Head of caudate nucleus (tissue), 42 donors: ENCODE results near the gene ADM2.
A peak's percentile ranks its signal among the peaks of the same experiment; 100 is the strongest.
"Not testable (repeated sequence)": the region's sequence is repeated elsewhere in the genome, so short reads cannot be mapped to it uniquely, and the experiment has no call there.

Experiments
- DNase-seq, 42 donors: peaks; one replicate each; pipeline versions ENCODE4 v3.0.0 to v3.0.0-alpha.2; 2020 to 2021; ENCODE audit warnings: mixed read lengths in 7 of 42
- intact Hi-C: fragments of 100-400 bp; cut with DNase I; formaldehyde crosslinking; loops from one replicate; pipeline ENCODE4 v1.15.0; 2022

Gene ADM2

DNA sequence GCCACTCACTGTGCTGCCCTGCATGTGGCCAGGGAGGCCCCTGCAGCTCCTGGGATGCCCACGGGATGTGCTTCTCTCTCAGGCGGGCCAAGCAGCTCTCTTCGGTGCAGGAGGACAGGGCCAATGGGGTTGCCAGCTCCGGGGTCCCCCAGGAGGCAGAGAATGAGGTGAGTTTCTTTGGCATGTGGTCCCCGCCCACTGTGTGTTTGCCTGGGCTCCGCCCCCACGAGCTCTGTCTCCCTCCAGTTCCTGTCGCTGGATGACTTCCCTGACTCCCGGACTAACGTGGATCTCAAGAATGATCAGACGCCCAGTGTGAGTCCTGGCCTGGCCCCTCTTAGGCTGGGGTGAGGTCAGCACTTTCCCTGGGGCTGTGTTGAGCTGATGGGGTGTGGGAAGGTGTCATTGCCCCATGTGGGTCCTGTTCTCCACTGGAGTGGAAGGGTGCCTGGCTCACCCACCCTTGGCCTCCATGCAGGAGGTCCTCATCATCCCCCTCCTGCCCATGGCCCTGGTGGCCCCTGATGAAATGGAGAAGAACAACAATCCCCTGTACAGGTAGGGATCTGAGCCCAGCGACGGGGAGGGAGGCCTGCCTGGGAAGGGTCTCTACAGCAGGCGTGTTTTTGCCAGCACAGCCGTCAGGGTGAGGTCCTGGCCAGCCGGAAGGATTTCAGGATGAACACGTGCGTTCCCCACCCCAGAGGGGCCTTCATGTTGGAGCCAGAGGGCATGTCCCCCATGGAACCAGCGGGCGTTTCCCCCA lies 36.3 kb downstream of the ADM2 start:
- no peak for DNase-seq
- intact Hi-C loops: no loop called here

- intact Hi-C loops: no loop called here
- DNase-seq: no peak
Measured at GRCh38 chr22:50518606-50519005, 37.3 kb downstream of the ADM2 start.

- intact Hi-C loops: no loop called here
- DNase-seq: no peak
Measured at GRCh38 chr22:50519151-50519550, 37.8 kb downstream of the ADM2 start.

- intact Hi-C loops: not testable (repeated sequence)
Measured at GRCh38 chr22:50520184-50520583, 38.8 kb downstream of the ADM2 start.

GRCh38 chr22:50520826-50521453 lies 39.6 kb downstream of the ADM2 start:
- no peak for DNase-seq
- intact Hi-C loops: no loop called here

More at GRCh38 chr22:50520184-50520583, 38.8 kb downstream of the ADM2 start:
- DNase-seq: not testable (repeated sequence)

DNA sequence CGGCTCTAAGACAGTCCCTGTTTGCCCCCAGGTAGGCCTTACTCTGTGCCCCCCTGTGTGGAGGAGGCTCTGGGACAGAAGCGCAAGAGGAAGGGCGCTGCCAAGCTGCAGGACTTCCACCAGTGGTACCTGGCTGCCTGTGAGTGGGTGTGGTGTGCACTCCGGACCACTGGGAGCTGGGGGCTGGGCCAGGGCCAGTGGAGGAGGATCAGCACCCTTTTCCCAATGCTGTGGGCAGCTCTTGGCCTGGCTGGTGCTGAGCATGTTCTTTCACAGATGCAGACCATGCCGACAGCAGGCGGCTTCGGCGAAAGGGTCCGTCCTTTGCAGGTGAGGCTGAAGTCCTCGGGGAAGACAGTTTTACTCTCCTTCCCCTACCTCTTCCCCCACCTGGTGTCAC lies 40.4 kb downstream of the ADM2 start:
- intact Hi-C loops: no loop called here
- DNase-seq: no peak

DNA sequence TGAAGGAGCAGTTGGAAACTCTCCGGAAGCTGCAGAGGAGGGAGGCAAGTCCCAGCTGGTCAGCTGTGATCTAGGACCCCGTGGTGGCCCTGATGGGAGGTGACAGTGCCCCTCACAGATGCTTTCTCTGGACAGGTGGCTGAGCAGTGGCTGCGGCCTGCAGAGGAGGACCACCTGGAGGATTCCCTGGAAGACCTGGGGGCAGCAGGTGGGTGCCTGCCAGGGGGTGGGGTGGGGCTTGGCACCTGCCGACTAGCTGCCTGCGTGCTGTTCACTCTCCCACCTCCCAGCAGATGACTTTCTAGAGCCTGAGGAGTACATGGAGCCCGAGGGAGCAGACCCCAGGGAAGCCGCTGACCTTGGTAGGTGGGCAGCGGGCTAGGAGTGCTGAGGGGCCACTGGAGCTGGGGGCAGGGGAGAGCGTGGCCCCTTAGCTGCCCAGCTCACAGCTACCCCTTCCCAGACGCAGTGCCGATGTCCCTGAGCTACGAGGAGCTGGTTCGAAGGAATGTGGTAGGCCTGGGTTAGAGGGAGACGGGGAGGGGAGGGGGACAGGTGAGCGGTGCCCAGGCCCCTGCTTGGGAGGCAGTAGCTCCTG lies 41.0 kb downstream of the ADM2 start:
- no peak for DNase-seq
- intact Hi-C loops: no loop called here

- intact Hi-C loops: no loop called here
- no peak for DNase-seq
Measured at GRCh38 chr22:50522806-50523438, 41.6 kb downstream of the ADM2 start.

DNA sequence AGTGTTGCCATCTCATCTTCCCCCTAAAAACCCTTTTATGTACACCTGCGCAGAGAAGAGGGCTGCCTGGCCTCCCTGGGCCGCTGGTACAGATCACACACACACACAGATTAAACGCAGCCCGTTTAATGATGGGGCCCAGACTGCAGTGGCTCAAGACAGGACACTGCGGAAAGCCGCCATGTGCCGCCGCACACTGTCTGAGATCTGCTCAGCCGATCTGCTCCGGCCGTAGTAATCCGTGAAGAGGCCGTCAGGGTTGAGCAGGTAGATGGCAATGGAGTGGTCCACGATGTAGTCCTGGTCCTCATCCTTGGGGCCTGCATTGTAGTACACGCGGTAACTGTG lies 42.1 kb downstream of the ADM2 start:
- DNase-seq: no peak
- intact Hi-C loops: no loop called here

DNA sequence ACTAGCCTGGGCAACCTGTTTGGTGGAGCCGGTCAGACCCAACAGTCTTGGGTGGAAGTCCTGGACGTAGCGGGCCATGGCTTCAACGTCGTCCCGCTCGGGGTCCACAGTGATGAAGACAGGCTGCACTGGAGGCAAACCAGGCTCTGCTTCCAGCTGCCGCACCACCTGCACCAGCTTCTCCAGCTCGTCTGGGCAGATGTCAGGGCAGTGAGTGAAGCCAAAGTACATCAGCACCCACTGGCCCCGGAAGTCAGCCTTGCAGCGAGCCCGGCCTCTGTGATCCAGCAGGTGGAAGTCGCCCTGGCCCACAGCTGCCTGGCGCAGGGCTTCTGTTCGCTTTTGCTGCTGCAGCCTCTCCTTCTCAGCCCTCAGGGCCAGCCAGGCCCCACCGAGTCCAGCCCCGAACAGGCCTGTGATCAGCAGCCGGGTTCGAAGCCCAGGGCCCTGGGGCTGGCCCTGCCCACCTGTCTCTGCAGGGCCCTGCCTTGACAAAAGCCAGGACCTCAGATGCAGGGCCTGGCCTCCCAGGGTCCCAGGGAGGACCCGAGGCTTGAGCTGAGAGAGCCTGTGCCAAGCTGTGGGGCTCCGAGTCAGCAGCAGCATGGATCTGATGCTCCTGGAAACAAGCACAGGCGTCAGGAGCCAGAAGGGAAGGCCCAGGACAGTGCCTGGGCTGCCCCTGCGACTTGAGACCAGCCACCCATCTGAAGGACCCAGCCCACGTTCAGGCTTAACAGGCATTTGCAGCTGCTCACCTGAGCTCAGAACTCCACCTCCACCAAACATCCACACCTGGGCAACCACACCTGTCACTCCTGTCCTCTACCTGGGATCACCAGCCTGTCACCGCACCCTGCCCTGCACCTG lies 42.7 kb downstream of the ADM2 start:
- intact Hi-C loops: loop anchor here (2.0 kb wide), 1 partner anchor 15 kb away; the partner anchor contains the start of gene NCAPH2
- no peak for DNase-seq

DNA sequence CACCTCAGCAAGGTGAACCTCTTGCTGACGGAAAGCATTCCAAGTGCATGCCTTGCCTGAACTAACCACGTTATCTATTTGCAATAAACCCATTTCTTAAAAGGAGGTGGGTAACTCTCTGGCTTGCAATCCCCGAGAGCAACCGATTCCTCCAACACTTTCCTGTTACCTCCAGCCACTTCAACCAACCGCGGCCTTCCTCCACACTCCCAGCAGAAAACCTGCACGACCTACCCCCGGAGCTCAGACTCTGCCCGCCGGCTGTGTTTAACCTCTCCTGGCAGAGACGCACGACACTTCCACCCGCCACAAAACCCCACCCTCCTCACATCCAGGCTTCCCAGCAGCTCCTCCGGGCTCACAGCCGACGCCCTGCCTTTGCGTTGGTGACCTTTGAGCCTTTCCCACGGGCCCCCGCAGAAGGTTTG lies 43.3 kb downstream of the ADM2 start:
- intact Hi-C loops: loop anchor here (2.0 to 5.0 kb wide), 2 partner anchors 16 to 58 kb away; partner anchors contain the start of genes CHKB and NCAPH2

DNA sequence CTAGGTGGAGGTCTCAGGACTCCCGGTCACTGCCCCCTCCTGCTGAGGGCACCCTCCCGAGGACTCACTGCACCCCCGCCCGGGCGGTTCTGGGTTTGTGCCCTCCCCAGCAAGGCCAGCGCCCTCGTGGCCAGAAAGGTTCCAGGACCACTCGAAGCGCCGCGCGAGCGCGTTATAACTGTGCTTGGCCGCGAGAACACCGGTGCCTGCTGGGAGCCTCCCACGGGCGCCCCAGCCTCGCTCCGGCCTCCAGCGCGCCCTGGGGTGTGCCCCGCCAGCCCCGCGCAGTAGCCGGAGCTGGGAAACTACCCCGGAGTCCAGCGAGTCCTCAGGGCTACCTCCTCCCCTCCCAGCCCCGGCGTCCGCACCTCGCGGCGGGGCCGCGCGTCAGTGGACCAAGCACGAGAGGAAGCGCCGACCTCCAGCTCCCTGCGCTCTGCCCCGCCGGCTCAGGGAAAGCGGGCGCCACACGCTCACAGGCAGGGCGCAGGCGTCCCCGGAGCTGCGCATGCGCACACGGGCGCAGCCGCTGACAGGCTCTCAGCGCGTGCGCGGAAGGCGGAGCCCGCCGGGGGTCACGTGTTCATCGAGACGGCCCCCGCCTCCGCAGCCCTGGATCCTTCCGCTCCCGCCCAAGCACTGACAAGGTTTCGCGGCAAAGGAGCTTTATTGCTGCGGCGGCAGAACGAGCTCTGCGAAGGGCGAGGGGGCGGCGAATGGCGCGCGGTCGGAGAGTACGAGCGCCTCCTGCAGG lies 43.9 kb downstream of the ADM2 start, which contains the start of gene SCO2:
Gene SCO2 (minus strand): TSS at position 495 of the 754 bp plus-strand sequence. CDS start 1,187 bp downstream, outside the sequence.
- DNase-seq: peak; percentile 84 to 98 (median 95)
- intact Hi-C loops: loop anchor here (2.0 to 5.0 kb wide), 2 partner anchors 16 to 57 kb away; partner anchors contain the start of genes CHKB and NCAPH2

More for the DNA sequence above, 43.3 kb downstream of the ADM2 start:
- DNase-seq: peak in 10 of 42 donors; percentile 37 to 66 (median 50)

DNA sequence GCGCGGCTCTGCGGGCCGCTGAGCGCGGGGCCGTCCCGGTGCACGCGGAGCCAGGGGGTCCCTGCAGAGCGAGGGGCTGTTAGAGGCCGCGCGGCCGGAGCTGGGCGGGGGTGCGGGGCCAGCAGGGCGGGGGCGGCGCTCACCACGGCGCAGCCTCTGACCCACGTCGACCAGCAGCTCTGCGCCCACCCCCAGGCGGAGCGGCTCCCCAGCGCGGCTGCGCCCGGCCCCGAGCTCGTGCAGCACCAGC lies 44.4 kb downstream of the ADM2 start:
- intact Hi-C loops: loop anchor here (2.0 to 5.0 kb wide), 2 partner anchors 17 to 57 kb away; partner anchors contain the start of genes CHKB and NCAPH2
- DNase-seq: peak in 4 of 42 donors; percentile 57 to 78 (median 71)

- peak in 37 of 42 donors; percentile 54 to 83 (median 70) for DNase-seq
- intact Hi-C loops: loop anchor here (5.0 kb wide), 1 partner anchor 56 kb away; the partner anchor contains the start of gene CHKB
Measured at GRCh38 chr22:50526108-50526833, 44.9 kb downstream of the ADM2 start.

DNA sequence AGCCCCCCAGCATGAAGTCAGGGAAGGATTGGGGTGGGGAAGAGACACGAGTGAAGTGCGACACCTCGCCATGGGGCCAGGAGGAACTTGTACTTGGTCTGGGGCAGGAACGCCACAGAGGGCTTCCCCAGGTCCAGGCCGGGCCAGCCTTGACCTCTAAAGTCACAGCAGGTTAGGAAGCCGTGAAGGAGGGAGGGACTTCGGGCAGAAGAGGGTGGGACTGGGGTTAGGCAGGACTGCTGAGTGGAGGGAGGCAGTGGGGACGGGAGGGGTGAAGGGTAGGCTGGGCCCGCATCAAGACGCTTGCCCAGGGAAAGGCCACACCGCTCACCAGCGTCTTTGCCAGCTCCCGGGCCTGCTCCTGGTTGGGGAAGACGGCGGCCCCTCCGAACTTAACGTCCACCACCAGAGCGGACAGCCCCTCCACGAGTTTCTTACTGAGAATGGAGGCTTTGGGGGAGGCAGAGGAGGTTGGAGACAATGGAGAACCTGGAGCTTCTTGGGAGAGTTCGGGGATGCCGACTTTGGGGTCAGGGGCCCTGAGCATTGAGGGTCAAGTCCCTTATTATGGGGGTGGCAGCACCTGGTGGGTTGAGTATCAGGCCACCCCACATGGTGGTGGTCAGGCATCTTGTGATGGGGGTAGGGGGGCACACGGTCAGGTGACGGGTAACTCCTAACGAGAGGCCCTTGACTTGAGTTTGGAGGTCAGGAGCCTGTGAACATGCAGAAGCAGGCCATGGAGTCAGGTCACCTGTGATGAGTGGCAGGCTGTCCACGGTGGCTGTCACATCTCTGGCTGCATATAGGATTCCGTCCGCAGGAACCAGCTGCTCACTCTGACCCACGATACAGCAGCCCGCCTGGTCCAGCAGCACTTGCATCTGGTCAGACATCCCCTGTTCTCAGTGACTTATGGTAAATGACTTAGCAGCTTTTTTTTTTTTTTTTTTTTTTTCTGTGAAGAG lies 45.8 kb downstream of the ADM2 start:
- intact Hi-C loops: loop anchor here (5.0 kb wide), 1 partner anchor 55 kb away; the partner anchor contains the start of gene CHKB
- peak in 7 of 42 donors; percentile 22 to 64 (median 39) for DNase-seq
